HG03175 (cell line): ENCODE data around the gene LAPTM4A.
"Not testable (repeated sequence)": the region's sequence is repeated elsewhere in the genome, so short reads cannot be mapped to it uniquely, and the experiment has no call there.

Source experiments
- ATAC-seq: cut with Tn5 transposase; IDR thresholded peaks from one replicate; pipeline ENCODE4 v1.9.1; 2021; ENCODE audit warnings: mild to moderate bottlenecking, moderate library complexity; ENCODE audit not compliant: unreplicated experiment

The LAPTM4A gene

GRCh38 chr2:20077411-20077940, 26.0 kb upstream of the LAPTM4A start:
- no peak for ATAC-seq

GRCh38 chr2:20076757-20077156, 25.3 kb upstream of the LAPTM4A start:
- no peak for ATAC-seq

DNA sequence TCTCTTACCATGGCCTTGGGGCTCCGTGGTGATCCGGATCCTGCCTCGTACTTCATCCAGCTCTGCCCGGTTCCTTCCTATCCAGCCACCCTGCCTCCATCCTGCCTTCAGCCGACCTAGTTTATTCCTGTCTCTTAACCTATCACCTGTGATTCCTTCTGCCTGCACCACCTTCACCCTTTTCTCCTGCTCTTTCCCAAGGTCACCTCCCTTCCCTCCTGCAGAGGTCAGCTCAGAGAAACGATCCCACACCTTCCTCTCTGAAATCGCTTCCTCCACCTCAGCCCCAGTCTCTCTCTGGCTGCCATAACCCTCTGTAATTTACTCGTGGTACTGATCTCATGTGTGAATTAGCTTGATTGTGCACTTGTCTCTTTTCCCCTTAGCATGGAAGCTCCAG, 23.5 kb upstream of the LAPTM4A start:
- no peak for ATAC-seq

GRCh38 chr2:20074046-20074648, 22.7 kb upstream of the LAPTM4A start:
- not testable (repeated sequence) for ATAC-seq

DNA sequence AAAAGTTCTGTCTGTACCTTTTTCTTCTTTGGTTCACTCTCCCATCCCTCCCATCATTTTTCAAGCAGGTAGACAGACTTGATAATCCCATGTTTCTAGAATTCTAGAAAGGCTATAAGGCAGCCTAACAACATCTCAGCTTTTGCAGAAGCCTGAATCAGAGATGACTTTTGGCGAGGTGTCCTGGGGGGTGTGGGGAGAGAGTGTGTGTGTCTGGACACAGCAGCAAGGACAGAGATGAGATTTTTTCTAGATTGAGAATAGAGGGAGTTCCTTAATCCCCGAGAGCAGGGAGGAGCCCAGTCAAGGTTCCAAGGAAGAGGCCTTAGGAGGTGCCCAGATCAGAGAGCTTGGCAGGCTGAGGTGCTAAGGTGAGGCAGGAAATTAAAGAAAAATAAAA, 22.0 kb upstream of the LAPTM4A start:
- no peak for ATAC-seq

DNA sequence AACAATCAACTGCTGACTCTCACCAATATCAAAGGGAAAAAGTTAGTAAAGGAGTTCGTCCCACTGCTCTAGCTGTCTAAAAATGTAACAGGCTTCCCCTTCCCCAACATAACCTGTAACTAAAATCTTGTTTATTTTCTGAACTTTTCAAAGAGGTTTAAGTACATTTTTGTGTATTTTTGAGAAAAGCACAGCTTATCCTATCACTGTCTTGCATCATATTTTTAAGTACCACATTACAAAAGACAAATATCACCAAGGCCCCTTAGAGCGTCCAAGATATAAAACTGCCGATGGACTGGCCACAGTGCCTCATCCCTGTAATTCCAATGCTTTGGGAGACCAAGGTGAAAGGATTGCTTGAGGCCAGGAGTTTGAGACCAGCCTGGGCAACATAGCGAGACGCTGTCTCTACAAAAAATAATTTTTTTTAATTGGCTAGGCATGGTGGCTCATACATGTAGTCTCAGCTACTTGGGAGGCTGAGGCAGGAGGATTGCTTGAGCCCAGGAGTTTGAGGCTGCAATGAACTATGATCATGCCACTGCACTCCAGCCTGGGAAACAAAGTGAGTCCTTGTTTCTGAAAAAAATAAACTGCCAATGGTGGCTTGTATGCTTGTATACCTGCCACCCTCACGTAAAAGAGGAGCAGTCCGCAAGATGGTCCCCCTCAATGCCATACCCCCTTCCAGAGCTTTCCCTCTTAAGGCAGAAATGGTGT, 21.2 kb upstream of the LAPTM4A start:
- no peak for ATAC-seq

- no peak for ATAC-seq
Measured at GRCh38 chr2:20071397-20072383, 20.3 kb upstream of the LAPTM4A start.

- no peak for ATAC-seq
Measured at GRCh38 chr2:20069756-20070155, 18.3 kb upstream of the LAPTM4A start.

- ATAC-seq = no peak
Measured at GRCh38 chr2:20067992-20068584, 16.7 kb upstream of the LAPTM4A start.

GRCh38 chr2:20065885-20066602, 14.6 kb upstream of the LAPTM4A start:
- ATAC-seq = no peak

DNA sequence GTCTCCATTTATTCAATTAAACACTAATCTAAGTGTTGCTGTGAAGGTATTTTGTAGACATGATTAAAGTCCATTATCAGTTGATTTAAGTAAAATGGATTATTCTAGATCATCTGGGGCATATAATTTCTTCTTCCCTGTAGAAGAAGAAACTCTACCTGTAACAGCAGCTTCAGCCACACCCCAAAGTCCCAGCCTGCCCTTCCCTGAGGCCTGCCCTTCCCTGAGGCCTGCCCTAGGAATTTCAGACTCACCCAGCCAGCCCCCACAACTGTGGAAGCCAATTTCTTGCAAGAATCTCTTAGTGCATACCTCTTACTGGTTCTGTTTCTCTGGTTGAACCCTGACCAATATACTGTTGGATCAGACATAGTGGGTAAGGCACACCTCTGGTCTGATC, 13.4 kb upstream of the LAPTM4A start:
- ATAC-seq = no peak

DNA sequence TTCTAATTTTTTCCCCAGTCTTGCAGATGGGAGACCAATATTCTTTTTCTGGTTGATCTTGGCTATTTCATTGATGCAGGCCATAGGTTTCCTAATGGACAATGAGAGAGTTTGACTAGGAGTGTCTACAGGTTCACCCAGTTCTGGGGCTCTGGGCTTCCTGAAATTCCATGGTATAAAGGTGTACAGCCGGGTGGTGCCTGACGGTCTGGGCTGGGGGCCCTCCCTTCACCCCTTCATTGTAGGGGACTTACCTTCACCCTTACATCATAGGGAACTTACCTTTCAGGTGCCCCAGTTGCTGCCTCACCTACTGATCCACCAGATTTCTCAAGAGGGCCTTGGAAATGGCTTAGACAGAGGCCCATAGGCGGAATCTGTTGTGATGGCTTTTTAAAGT, 13.0 kb upstream of the LAPTM4A start:
- no peak for ATAC-seq

GRCh38 chr2:20062615-20063545, 11.5 kb upstream of the LAPTM4A start:
- ATAC-seq = no peak

DNA sequence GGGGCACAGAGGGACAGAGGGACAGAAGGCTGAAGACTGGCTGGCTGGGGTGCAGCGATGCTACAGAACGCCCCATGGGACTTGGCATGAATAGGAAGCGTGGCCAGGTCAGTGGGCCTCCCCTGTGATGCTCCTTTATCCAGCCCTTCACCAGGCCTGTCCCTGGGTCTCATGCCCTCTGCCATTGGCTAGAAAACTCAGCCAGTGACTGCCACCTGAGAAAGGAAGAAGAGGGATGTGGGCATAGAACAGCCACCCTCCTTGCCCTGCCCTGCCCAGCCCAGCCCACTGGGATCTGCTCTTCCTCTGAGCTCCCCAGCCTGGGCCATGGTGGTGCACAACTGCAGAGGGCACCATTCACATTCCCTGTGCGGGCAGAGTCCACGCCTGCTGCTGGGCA, 10.5 kb upstream of the LAPTM4A start:
- no peak for ATAC-seq

DNA sequence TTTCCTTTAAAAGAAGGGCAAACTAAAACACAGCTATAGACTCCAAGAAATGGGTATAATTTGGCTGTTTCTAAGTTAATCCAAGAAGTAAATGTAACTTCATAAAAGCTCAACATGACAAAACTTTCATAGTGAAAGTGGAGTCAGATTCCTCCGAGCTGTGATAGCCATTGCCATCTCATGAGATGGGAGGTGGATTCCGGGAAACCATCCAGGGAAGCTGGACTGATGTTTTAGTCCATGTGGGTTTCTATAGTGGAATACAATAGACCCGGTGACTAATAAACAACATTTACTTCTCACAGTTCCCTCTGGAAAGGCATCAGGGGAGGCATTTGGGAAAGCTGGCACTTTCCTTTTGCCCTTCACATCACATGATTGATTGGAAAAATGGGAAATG, 10.0 kb upstream of the LAPTM4A start:
- no peak for ATAC-seq

GRCh38 chr2:20060106-20060505, 8.7 kb upstream of the LAPTM4A start:
- no peak for ATAC-seq

- no peak for ATAC-seq
Measured at GRCh38 chr2:20057268-20057667, 5.8 kb upstream of the LAPTM4A start.

DNA sequence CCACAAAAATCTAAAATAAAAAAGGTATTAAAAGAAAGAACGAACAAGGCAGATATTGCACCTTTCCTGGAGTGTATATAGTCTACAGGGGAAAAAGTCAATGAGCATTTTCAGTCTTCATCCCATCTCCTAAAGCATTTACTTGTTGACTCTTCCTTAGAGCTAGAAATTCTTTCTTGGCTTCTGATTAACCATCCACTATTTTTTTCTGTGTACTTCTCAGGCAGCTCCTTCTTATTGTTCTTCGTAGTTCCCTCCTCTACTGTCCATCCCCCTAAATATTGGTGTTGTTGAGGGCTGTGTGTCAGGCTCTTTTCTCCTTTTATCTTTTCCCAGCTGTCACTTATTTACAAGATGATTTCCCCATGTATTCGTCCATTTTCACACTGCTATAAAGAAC, 3.5 kb upstream of the LAPTM4A start:
- ATAC-seq = no peak

DNA sequence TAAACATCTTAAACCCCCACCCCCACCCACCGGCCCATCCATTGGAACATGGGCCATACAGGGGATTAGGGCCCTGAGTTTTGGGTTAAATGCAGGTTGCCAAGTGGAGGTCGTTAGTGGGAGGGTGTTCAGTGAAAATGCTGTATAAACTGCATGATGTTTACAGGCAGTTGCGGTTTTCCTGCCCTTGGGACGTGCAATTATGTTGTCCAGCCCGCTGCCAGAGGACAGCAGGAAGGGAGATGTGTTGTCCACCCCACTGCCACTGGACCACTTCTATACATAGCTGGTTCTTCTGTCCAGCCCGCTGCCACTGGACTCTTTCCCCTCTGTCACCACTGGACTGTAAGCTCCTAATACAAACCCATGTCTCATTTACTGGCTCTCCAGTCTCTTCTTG, 2.7 kb upstream of the LAPTM4A start:
- no peak for ATAC-seq
